Fibroblast of lung (primary cell): ENCODE data around the gene IL10RA.

Experiments
- EZH2 ChIP-seq: IDR thresholded peaks from 2 replicates; pipeline ENCODE4 v1.5.1; 2012; ENCODE audit warnings: low read length, control low read depth, mild to moderate bottlenecking; ENCODE audit errors: missing control alignments
- TF ChIP-seq, protein P1 (sequence below), 2 donors: IDR thresholded peaks in 1 of 2; conservative IDR thresholded peaks in 1 of 2; 1 replicate in 1 of 2; 2 replicates in 1 of 2; pipeline ENCODE4 v1.5.1; 2011 to 2012; ENCODE audit warnings: low read length in 2 of 2, control low read depth in 1 of 2, inconsistent platforms in 1 of 2, low read depth in 1 of 2, mild to moderate bottlenecking in 1 of 2

DNA sequence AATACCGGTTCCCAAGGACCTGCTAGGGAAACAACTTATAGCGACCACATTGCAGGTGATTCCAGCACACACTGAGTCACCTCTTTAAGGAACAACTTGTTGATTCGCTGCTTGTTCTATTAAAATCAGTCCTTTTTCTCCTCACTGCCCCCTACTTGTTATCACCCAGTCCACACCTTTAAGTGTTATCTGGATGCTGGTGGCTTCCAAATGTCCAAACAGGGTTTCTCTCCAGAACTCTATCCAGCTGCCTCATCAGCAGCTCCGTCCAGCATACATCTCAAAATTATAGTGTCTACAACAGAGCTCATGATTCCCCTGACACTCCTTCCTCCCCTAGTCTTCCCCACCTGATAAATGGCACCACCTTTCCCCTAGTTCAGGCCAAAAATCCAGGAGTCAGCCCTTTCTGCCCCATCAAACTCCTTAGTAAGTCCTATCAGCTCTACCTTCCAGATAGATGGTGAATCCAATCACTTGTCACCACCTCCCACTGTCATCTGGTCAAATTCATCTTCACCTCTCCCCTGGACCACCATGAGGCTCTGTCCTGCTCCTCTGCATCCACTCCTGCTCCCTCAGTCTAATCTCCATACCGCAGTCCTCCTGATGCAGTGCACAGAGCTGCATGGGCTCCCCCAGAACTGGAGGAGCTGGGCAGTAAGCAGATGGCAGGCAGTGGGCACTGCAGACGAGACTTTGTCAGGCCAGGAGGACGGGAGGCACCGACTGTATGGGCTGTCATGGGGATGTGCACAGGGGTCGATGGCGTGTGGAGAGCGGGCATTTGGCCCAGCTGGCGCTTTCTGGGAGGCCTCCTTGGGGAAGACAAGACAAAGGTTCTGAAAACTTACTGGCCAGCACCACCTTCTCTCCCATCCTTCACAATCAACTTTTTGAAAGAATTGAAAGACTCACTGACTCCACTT lies 19.3 kb downstream of the IL10RA start:
- TF ChIP-seq, protein P1, sequence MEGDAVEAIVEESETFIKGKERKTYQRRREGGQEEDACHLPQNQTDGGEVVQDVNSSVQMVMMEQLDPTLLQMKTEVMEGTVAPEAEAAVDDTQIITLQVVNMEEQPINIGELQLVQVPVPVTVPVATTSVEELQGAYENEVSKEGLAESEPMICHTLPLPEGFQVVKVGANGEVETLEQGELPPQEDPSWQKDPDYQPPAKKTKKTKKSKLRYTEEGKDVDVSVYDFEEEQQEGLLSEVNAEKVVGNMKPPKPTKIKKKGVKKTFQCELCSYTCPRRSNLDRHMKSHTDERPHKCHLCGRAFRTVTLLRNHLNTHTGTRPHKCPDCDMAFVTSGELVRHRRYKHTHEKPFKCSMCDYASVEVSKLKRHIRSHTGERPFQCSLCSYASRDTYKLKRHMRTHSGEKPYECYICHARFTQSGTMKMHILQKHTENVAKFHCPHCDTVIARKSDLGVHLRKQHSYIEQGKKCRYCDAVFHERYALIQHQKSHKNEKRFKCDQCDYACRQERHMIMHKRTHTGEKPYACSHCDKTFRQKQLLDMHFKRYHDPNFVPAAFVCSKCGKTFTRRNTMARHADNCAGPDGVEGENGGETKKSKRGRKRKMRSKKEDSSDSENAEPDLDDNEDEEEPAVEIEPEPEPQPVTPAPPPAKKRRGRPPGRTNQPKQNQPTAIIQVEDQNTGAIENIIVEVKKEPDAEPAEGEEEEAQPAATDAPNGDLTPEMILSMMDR (conservative IDR thresholded peaks at IDR 0.05 in 1 of 2, IDR thresholded peaks at IDR 0.05 in 1 of 2; ENCODE audit: low read depth in 1 of 2, low read length in 2 of 2), result no peak
- no peak for TF ChIP-seq EZH2
